ENCODE data around the gene SLAMF1. TPM values are rescaled to one million over a fixed set of nuclear protein-coding genes. Genes with fewer than 3 reads are reported as not detected.
A peak's percentile ranks its signal among the peaks of the same experiment; 100 is the strongest.

Gene SLAMF1
- total RNA-seq, 1 donor from 2014 or later, result not detected

GRCh38 chr1:160618763-160619274, 28.0 kb downstream of the SLAMF1 start:
- intact Hi-C loops (cut with DNase I), result no loop called here
- Histone ChIP-seq H3K27ac (no peak overlapping the region), H3K4me3 (no peak overlapping the region), H3K36me3 (no peaks in the 10 kb centered on the region), H3K27me3 (no peaks in the 10 kb centered on the region), H3K4me1 (no peaks in the 10 kb centered on the region), H3K9me3 (no peaks in the 10 kb centered on the region)
- TF ChIP-seq CTCF (IDR thresholded peaks at IDR 0.05), result peak in 1 of 3 experiments; percentile 18
- DNase-seq (ENCODE audit: low spot score in 2 of 2), result no peak

GRCh38 chr1:160618327-160618726, 28.5 kb downstream of the SLAMF1 start:
- intact Hi-C loops (cut with DNase I), result no loop called here
- Histone ChIP-seq H3K9me3 (no peaks in the 10 kb centered on the region), H3K27me3 (no peaks in the 10 kb centered on the region), H3K4me1 (no peaks in the 10 kb centered on the region), H3K36me3 (no peaks in the 10 kb centered on the region), H3K4me3 (no peak overlapping the region), H3K27ac (no peak overlapping the region)
- no peak for TF ChIP-seq CTCF (IDR thresholded peaks at IDR 0.05)
- DNase-seq (ENCODE audit: low spot score in 2 of 2), result no peak

GRCh38 chr1:160615660-160616059, 31.2 kb downstream of the SLAMF1 start:
- H3K4me3 ChIP-seq, result no peak overlapping the region
- H3K27ac ChIP-seq, result no peak overlapping the region
- H3K27me3 ChIP-seq, result no peaks in the 10 kb centered on the region
- no peak for DNase-seq (ENCODE audit: low spot score in 2 of 2)
- H3K4me1 ChIP-seq, result no peaks in the 10 kb centered on the region
- no peaks in the 10 kb centered on the region for H3K9me3 ChIP-seq
- intact Hi-C loops (cut with DNase I), result no loop called here
- no peaks in the 10 kb centered on the region for H3K36me3 ChIP-seq
- TF ChIP-seq CTCF (IDR thresholded peaks at IDR 0.05), result no peak

- intact Hi-C loops (cut with DNase I), result no loop called here
- no peak overlapping the region for H3K4me3 ChIP-seq
- DNase-seq (ENCODE audit: low spot score in 2 of 2), result no peak
- H3K27ac ChIP-seq, result no peak overlapping the region
- no peaks in the 10 kb centered on the region for H3K27me3 ChIP-seq
- H3K4me1 ChIP-seq, result no peaks in the 10 kb centered on the region
- H3K9me3 ChIP-seq, result no peaks in the 10 kb centered on the region
- H3K36me3 ChIP-seq, result no peaks in the 10 kb centered on the region
- no peak for TF ChIP-seq CTCF (IDR thresholded peaks at IDR 0.05)
Observed at GRCh38 chr1:160614410-160614809, 32.4 kb downstream of the SLAMF1 start.

GRCh38 chr1:160612613-160613218, 34.1 kb downstream of the SLAMF1 start:
- no peak for TF ChIP-seq CTCF (IDR thresholded peaks at IDR 0.05)
- intact Hi-C loops (cut with DNase I), result no loop called here

More at GRCh38 chr1:160612613-160613218, 34.1 kb downstream of the SLAMF1 start:
- Histone ChIP-seq H3K27me3 (no peaks in the 10 kb centered on the region), H3K4me1 (no peaks in the 10 kb centered on the region), H3K36me3 (no peaks in the 10 kb centered on the region), H3K9me3 (no peaks in the 10 kb centered on the region), H3K4me3 (no peak overlapping the region), H3K27ac (no peak overlapping the region)
- no peak for DNase-seq (ENCODE audit: low spot score in 2 of 2)
